ENCODE data around the gene MRPL48. TPM values are rescaled to one million over a fixed set of nuclear protein-coding genes. Genes with fewer than 3 reads are reported as not detected.

Gene MRPL48
- total and polyA plus RNA-seq, 10 donors: 10.7 to 46.6 (median 25.3) TPM

GRCh38 chr11:73804712-73805111 lies 17.0 kb downstream of the MRPL48 start:
- no peaks in the 10 kb centered on the region for H3K4me1 ChIP-seq

GRCh38 chr11:73808052-73808451 lies 20.4 kb downstream of the MRPL48 start:
- Histone ChIP-seq H3K4me3 (no peak overlapping the region), H3K36me3 (peaks cover 0 to 71% (median 15%) of the 10 kb centered on the region in 6 donors), H3K4me1 (no peaks in the 10 kb centered on the region), H3K27ac (no peak overlapping the region), H3K9me3 (no peaks in the 10 kb centered on the region), H3K27me3 (replicated peaks in 1 of 7) (no peaks in the 10 kb centered on the region)
- TF ChIP-seq POLR2A (IDR thresholded peaks at IDR 0.05) (no peak), CTCF (IDR thresholded peaks at IDR 0.05 in 8 of 11, conservative IDR thresholded peaks at IDR 0.05 in 3 of 11) (no peak), POLR2AphosphoS5 (IDR thresholded peaks at IDR 0.05) (no peak)
- no peak for DNase-seq
- intact Hi-C loops (cut with DNase I; ENCODE audit: low total_unique reads): no loop called here
- 88 to 96% (median 93%) methylated on average over 1 of the region's 1 CpG for WGBS, 5 donors

More at GRCh38 chr11:73804712-73805111, 17.0 kb downstream of the MRPL48 start:
- intact Hi-C loops (cut with DNase I; ENCODE audit: low total_unique reads): no loop called here
- Histone ChIP-seq H3K4me3 (no peak overlapping the region), H3K27me3 (replicated peaks in 1 of 7) (no peaks in the 10 kb centered on the region), H3K36me3 (peaks cover 0 to 47% (median 14%) of the 10 kb centered on the region in 6 donors), H3K27ac (no peak overlapping the region), H3K9me3 (no peaks in the 10 kb centered on the region)
- no peak for DNase-seq
- TF ChIP-seq POLR2AphosphoS5 (IDR thresholded peaks at IDR 0.05): no peak
- no peak for TF ChIP-seq POLR2A (IDR thresholded peaks at IDR 0.05)
- no peak for TF ChIP-seq CTCF (IDR thresholded peaks at IDR 0.05 in 8 of 11, conservative IDR thresholded peaks at IDR 0.05 in 3 of 11)

- intact Hi-C loops (cut with DNase I; ENCODE audit: low total_unique reads): no loop called here
- Histone ChIP-seq H3K27ac (no peak overlapping the region), H3K9me3 (no peaks in the 10 kb centered on the region), H3K27me3 (replicated peaks in 1 of 7) (no peaks in the 10 kb centered on the region), H3K4me3 (no peak overlapping the region), H3K4me1 (no peaks in the 10 kb centered on the region), H3K36me3 (peaks cover 0 to 68% (median 15%) of the 10 kb centered on the region in 6 donors)
- DNase-seq: no peak
- 96 to 100% (median 100%) methylated on average over 1 of the region's 1 CpG for WGBS, 5 donors
- TF ChIP-seq POLR2A (IDR thresholded peaks at IDR 0.05): no peak
- TF ChIP-seq POLR2AphosphoS5 (IDR thresholded peaks at IDR 0.05): no peak
- no peak for TF ChIP-seq CTCF (IDR thresholded peaks at IDR 0.05 in 8 of 11, conservative IDR thresholded peaks at IDR 0.05 in 3 of 11)
These were observed 23.0 kb downstream of the MRPL48 start for GRCh38 chr11:73810637-73811036.

- peaks cover 0 to 52% (median 9%) of the 10 kb centered on the region in 6 donors for H3K36me3 ChIP-seq
- WGBS, 5 donors: 86 to 95% (median 93%) methylated on average over 3 of the region's 3 CpGs
- peaks cover 0 to 3% (median 0%) of the 10 kb centered on the region in 6 donors for H3K4me1 ChIP-seq
- H3K4me3 ChIP-seq: no peak overlapping the region
- no peak for DNase-seq
- no peaks in the 10 kb centered on the region for H3K27me3 ChIP-seq (replicated peaks in 1 of 7)
- intact Hi-C loops (cut with DNase I; ENCODE audit: low total_unique reads): no loop called here
- TF ChIP-seq CTCF (IDR thresholded peaks at IDR 0.05 in 8 of 11, conservative IDR thresholded peaks at IDR 0.05 in 3 of 11): no peak
- TF ChIP-seq POLR2AphosphoS5 (IDR thresholded peaks at IDR 0.05): no peak
- TF ChIP-seq POLR2A (IDR thresholded peaks at IDR 0.05): no peak
- H3K9me3 ChIP-seq: no peaks in the 10 kb centered on the region
- H3K27ac ChIP-seq: no peak overlapping the region
These were observed 24.6 kb downstream of the MRPL48 start for GRCh38 chr11:73812234-73812633.
